ENCODE results near the gene LRG1. TPM values are rescaled to one million over a fixed set of nuclear protein-coding genes. Genes with fewer than 3 reads are reported as not detected.

The LRG1 gene
- total RNA-seq, 4 donors from 2014 or later, result 0.65 to 2.0 (median 1.3) TPM

DNA sequence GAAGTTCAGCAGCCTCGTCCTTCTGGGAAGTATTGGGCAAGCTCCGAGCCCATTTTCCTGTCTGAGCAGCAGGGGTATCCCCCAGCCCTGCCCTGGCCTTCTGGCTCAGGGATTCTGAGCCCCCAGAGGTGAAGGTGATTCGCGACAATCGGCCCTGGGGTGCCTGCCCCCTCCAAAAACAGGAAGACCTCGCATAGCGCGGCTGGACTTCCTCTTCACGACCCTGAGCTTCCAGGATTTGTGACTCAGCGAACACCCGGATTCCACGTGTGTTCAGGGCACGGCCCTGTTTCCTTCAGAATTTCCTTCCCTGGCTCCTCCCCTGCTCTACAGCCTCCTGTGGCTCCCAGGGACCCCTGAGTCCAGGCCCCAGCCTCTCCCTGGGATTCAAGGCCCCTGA, 19.7 kb upstream of the LRG1 start, which contains the start of gene SEMA6B:
TSS of gene SEMA6B (minus strand) at position 116 of the 400 bp plus-strand sequence. CDS start 1,227 bp downstream, outside the sequence.
- TF ChIP-seq, protein P1, sequence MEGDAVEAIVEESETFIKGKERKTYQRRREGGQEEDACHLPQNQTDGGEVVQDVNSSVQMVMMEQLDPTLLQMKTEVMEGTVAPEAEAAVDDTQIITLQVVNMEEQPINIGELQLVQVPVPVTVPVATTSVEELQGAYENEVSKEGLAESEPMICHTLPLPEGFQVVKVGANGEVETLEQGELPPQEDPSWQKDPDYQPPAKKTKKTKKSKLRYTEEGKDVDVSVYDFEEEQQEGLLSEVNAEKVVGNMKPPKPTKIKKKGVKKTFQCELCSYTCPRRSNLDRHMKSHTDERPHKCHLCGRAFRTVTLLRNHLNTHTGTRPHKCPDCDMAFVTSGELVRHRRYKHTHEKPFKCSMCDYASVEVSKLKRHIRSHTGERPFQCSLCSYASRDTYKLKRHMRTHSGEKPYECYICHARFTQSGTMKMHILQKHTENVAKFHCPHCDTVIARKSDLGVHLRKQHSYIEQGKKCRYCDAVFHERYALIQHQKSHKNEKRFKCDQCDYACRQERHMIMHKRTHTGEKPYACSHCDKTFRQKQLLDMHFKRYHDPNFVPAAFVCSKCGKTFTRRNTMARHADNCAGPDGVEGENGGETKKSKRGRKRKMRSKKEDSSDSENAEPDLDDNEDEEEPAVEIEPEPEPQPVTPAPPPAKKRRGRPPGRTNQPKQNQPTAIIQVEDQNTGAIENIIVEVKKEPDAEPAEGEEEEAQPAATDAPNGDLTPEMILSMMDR (IDR thresholded peaks at IDR 0.05; ENCODE audit: low read depth), result no peak

DNA sequence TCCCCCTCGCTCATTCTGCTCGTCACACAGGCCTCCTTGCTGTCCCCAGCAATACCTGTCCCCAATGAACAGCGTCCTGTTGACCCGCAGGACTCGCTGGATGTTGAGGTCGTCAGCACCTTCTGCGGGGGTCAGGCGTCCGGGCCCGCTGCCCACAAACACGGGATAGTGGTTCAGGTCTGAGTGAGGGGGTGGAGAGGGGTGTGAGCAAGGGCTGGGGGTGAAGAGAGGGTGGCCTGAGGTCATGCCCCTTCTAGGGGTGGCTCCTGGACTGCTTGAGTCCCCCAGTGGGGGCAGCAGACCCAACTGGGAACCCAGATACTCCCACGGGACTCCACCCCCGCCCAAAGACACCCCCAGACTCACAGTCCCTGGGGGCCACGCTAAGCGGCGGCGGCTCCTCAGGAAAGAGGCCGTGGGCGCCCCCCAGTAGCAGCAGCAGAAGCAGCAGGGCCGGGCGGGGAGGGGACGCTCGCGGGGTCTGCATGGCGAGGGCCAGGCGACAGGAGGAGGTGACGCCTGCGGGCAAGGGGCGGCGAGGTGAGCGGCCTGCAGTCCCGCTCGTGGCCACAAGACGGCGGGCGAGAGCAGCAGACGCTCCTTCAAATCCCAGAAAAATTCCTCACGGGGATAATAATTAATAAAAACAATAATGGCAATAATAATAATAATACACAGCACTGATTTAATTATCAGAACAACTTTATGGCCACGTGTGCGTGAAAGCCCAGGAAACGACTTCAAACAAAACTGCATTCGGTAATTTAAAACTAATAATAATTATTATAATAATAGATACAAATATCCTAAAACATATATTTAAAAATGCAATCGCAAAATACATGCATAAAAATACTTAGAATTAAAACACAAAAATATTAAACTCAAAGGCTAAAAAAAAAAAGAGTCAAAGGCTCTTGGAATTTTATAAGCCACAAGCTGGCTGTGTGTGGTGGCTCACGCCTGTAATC, 18.4 kb upstream of the LRG1 start:
- TF ChIP-seq, protein P1 (IDR thresholded peaks at IDR 0.05; ENCODE audit: low read depth), result no peak

DNA sequence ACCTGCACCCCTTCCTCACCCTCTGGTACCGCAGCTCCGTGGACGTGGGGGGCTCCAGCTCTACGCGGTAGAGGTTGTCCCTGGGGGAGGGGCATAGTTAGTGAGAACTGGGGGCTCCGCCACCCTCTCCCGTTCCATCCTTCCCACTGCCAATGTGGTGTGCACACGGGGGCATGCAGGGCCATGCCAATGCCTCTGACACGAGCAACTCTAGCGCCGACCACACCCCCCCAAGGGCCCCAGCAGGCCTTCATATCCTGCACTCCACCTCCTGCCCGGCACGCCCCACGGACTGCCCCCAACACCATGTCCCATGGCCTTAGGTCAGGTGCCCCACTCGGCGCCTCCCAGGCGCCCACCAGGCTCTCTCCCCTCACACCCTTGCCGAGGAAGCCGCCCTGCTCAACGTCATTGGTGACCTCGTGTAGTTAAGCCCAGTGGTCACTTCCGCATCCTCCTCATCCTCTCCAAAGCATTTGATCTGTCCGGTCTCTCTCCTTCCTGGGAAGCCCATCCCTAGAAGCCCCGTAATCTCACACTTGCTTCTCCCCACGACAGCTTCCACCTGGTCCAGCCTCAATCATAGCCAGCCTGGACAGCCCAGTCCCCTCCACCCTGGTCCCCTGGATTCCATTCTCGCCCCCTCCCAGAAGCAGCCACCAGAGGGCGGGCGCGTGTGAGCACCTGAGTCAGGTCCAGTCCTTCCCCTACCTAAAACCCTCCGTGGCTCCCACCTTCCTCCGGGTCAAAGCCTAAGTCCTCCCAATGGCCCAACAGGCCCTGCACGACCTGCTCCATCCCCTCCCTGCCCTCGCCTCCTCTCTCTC, 17.5 kb upstream of the LRG1 start:
- TF ChIP-seq, protein P1 (IDR thresholded peaks at IDR 0.05; ENCODE audit: low read depth), result no peak

DNA sequence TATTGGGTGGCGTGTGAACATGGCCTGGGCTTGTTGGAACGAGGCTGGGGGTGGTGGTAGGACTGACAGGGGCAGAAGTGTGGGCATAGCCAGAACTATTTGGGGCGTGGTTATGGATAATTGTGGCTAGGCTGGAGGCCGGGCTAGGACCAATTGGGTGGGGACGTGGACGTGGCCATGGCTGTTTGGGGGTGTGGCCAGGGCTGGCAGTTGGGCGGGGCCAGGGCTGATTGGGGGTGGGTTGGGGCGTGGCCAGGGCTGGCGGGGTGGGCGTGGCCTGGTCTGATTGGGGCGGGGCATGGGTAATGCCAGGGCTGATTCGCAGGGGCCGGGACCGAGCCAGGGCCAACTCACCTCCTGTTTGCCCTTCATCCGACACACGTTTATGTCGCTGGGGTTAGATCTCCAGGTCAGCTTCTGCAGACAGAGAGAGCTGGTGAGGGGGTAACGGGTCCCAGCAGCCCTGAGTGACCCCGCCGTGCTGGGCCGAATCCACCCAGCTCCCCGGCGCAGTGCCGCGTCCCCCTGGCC, 16.8 kb upstream of the LRG1 start:
- TF ChIP-seq, protein P1 (IDR thresholded peaks at IDR 0.05; ENCODE audit: low read depth), result no peak

DNA sequence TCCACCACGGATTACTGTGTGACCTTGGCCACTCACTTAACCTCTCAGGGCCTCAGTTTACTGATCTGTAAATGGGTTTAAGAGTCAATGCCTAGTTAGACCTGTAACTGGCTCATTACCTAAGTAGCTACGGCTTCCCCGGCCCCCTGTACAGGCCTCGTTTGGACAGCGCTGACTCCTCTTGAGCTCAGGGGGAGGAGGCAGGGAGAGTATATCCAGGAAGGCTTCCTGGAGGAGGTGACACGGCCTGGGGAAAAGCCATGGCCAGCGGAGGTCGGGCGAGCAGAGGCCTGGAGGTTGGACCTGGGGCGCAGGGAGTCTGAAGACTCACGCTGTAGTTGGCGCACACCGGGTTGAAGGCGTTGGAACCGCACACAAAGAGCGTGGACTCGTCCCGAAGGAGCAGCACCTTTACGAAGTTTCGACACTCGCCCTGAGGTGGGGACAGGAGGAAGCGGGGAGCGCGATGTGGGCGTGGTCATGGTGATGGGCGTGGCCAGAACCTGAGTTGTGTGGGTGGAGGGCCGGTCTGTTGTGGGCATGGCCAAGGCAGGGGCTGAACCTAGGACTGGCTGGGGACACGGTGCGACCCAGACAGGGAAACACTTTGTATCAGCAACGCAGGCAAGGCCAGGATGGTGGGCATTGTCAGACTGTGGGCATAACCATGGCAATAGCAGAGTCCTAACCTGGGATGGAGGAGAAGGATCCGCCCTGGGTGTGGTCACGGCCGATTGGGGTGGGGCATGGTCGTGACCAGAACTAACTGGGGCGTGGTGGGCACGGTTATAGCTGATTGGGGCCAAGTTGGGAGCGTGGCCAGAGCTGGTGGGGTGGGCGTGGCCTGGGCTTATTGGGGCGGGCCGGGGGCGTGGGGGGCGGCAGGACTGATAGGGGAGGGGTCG, 16.1 kb upstream of the LRG1 start:
- TF ChIP-seq, protein P1 (IDR thresholded peaks at IDR 0.05; ENCODE audit: low read depth), result no peak

DNA sequence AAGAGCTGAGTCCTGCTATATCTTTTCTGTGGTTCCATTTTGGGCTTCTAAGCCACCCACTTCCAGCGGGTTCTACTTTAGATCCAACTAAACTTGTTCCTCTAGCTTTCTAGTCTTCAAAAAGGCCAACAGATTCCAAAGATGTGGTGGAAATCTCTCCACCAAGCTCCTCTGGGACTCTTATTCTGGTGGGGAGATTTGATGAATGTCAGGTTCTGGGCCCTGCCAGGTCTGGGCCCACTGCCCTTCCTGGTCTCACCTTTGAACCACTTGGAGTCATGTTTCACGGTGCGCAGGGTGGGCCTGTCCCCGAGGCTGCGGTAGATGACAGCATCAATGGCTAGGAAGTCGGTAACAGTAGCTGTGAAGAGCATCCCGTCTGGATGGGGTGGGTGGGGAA, 14.9 kb upstream of the LRG1 start:
- TF ChIP-seq, protein P1 (IDR thresholded peaks at IDR 0.05; ENCODE audit: low read depth), result no peak
